ENCODE measurements around the gene DCST2.

DNA sequence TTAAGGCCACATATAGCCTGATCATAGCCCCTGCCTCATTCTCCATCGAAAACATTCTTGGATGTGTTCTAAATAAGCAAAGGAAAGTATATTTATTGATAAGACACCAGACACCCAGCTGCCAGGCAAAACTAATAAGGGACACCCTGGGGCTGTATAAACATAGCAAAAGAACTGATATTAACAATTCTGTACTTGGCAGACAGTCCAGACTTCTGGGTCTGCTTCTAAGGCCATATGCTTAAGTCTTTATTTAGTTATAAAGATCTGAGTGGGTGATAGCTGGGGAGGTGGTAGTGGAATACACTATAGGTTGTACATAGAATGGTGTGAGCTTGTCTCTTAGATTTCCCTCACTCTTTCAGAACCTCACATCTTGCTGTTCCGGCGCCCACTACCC lies 55.2 kb downstream of the DCST2 start:
- TF ChIP-seq, protein P1, sequence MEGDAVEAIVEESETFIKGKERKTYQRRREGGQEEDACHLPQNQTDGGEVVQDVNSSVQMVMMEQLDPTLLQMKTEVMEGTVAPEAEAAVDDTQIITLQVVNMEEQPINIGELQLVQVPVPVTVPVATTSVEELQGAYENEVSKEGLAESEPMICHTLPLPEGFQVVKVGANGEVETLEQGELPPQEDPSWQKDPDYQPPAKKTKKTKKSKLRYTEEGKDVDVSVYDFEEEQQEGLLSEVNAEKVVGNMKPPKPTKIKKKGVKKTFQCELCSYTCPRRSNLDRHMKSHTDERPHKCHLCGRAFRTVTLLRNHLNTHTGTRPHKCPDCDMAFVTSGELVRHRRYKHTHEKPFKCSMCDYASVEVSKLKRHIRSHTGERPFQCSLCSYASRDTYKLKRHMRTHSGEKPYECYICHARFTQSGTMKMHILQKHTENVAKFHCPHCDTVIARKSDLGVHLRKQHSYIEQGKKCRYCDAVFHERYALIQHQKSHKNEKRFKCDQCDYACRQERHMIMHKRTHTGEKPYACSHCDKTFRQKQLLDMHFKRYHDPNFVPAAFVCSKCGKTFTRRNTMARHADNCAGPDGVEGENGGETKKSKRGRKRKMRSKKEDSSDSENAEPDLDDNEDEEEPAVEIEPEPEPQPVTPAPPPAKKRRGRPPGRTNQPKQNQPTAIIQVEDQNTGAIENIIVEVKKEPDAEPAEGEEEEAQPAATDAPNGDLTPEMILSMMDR (IDR thresholded peaks at IDR 0.05; ENCODE audit: extremely low read depth in 1 of 2, insufficient read depth in 1 of 2, low read depth in 1 of 2, low read length in 2 of 2) = no peak
- no peak for TF ChIP-seq JUN (IDR thresholded peaks at IDR 0.05; ENCODE audit: borderline replicate concordance, insufficient read depth, insufficient read length, low read depth)
- TF ChIP-seq EZH2 (IDR thresholded peaks at IDR 0.05; ENCODE audit: borderline replicate concordance, low read depth, low read length, severe bottlenecking) = no peak
- TF ChIP-seq POLR2A (IDR thresholded peaks at IDR 0.05; ENCODE audit: low read depth, low read length) = no peak
- no peak for TF ChIP-seq POLR2AphosphoS5 (IDR thresholded peaks at IDR 0.05; ENCODE audit: insufficient read depth, low read depth, low read length)
- TF ChIP-seq, protein P2, sequence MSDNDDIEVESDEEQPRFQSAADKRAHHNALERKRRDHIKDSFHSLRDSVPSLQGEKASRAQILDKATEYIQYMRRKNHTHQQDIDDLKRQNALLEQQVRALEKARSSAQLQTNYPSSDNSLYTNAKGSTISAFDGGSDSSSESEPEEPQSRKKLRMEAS (IDR thresholded peaks at IDR 0.05; ENCODE audit: insufficient read depth, insufficient read length) = no peak

Data from endothelial cell of umbilical vein (primary cell).